HL-60 (cell line): ENCODE data around the gene PRSS50.

ENCODE experiments used
- DNase-seq, 2 experiments: peaks; one replicate each; pipeline ENCODE4 v3.0.0-alpha.2; 2010 to 2020; ENCODE audit warnings: low read depth in 1 of 2, low spot score in 1 of 2
- H3K27ac ChIP-seq: fragments of 250-450 bp; sonication (Bioruptor Pico); replicated peaks from 2 replicates; pipeline ENCODE4 v1.5.1; 2020; ENCODE audit warnings: mild to moderate bottlenecking, moderate library complexity
- H3K27me3 ChIP-seq: fragments of 250-450 bp; sonication (Bioruptor Pico); 2 replicates; pipeline ENCODE4 v1.5.1; 2021; ENCODE audit warnings: mild to moderate bottlenecking, moderate library complexity; ENCODE audit not compliant: insufficient read depth, poor library complexity, severe bottlenecking
- H3K4me3 ChIP-seq: replicated peaks from 2 replicates; pipeline ENCODE4 v1.5.1; 2011; ENCODE audit warnings: mild to moderate bottlenecking, control low read depth, low read length; ENCODE audit not compliant: insufficient read depth
- GABPA ChIP-seq: IDR thresholded peaks from 2 replicates; pipeline ENCODE4 v1.6.1; 2012; ENCODE audit warnings: low read depth
- POLR2AphosphoS5 ChIP-seq: IDR thresholded peaks from 2 replicates; pipeline ENCODE4 v1.6.1; 2012; ENCODE audit warnings: low read depth
- SPI1 ChIP-seq: IDR thresholded peaks from 2 replicates; pipeline ENCODE4 v1.6.1; 2012; ENCODE audit warnings: low read depth, mild to moderate bottlenecking, borderline replicate concordance
- TF ChIP-seq, protein P1 (sequence below): IDR thresholded peaks from one replicate; pipeline ENCODE4 v1.5.1; 2011; ENCODE audit warnings: low read length, control low read depth, inconsistent platforms; ENCODE audit not compliant: insufficient read depth
- TF ChIP-seq, protein P2 (sequence below): IDR thresholded peaks from 2 replicates; pipeline ENCODE4 v1.6.1; 2012; ENCODE audit warnings: low read depth; ENCODE audit not compliant: insufficient replicate concordance

The PRSS50 gene

DNA sequence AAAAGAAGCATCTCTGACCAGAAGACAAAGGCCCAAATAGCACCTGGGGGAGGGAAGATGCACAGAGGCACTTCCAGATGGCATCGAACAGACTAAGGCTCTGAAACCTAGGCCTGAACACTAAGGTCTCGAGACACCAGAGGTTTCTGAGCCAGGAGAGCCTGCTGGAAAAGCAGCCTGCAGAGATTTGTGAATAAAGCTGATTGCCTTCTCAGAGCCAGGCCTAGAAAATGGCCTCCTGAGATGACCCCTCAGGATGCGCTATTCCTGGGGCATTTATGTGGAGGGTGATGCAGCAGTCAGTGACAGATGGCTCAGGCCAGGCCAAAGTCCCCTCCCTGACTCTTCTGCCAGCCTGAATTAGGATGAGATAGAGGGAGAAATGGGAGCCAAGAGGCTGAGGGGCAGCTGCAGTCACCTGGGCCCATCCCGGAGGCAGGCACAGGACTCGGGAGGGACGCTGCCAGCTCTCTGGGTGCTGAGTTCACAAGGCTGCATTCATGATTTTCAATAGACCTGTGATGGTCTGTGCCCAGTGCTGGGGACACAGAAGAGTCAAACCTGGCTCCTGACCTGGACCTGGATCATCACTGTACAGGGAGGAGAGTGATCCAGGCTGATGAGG is 6.9 kb downstream of the PRSS50 start:
- Histone ChIP-seq H3K27me3 (no peaks in the 10 kb centered on the region), H3K4me3 (no peak overlapping the region), H3K27ac (no peak overlapping the region)
- TF ChIP-seq, protein P1, sequence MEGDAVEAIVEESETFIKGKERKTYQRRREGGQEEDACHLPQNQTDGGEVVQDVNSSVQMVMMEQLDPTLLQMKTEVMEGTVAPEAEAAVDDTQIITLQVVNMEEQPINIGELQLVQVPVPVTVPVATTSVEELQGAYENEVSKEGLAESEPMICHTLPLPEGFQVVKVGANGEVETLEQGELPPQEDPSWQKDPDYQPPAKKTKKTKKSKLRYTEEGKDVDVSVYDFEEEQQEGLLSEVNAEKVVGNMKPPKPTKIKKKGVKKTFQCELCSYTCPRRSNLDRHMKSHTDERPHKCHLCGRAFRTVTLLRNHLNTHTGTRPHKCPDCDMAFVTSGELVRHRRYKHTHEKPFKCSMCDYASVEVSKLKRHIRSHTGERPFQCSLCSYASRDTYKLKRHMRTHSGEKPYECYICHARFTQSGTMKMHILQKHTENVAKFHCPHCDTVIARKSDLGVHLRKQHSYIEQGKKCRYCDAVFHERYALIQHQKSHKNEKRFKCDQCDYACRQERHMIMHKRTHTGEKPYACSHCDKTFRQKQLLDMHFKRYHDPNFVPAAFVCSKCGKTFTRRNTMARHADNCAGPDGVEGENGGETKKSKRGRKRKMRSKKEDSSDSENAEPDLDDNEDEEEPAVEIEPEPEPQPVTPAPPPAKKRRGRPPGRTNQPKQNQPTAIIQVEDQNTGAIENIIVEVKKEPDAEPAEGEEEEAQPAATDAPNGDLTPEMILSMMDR, result no peak
- TF ChIP-seq POLR2AphosphoS5 (no peak), SPI1 (no peak), GABPA (no peak)
- TF ChIP-seq, protein P2, sequence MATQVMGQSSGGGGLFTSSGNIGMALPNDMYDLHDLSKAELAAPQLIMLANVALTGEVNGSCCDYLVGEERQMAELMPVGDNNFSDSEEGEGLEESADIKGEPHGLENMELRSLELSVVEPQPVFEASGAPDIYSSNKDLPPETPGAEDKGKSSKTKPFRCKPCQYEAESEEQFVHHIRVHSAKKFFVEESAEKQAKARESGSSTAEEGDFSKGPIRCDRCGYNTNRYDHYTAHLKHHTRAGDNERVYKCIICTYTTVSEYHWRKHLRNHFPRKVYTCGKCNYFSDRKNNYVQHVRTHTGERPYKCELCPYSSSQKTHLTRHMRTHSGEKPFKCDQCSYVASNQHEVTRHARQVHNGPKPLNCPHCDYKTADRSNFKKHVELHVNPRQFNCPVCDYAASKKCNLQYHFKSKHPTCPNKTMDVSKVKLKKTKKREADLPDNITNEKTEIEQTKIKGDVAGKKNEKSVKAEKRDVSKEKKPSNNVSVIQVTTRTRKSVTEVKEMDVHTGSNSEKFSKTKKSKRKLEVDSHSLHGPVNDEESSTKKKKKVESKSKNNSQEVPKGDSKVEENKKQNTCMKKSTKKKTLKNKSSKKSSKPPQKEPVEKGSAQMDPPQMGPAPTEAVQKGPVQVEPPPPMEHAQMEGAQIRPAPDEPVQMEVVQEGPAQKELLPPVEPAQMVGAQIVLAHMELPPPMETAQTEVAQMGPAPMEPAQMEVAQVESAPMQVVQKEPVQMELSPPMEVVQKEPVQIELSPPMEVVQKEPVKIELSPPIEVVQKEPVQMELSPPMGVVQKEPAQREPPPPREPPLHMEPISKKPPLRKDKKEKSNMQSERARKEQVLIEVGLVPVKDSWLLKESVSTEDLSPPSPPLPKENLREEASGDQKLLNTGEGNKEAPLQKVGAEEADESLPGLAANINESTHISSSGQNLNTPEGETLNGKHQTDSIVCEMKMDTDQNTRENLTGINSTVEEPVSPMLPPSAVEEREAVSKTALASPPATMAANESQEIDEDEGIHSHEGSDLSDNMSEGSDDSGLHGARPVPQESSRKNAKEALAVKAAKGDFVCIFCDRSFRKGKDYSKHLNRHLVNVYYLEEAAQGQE, result no peak
- DNase-seq, result no peak

DNA sequence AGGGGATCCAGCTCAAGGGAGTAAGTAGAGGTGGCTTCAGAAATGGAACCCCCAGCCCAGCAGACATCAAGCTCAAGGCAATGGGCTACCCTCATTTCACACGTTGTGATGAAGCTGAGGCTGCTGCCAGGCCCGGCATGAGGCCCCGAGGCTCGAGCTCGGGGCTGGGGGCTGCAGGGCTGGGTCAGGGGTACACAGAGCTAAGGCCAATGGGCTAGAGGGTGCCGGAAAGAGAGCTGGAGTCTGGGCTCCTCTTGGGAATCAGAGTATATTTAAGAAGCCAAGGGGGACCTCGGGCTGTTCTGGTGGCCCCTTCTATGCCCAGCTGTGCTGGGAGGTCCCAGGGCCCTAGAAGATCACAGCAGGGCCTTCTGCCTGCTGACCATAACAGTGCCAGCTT is 7.4 kb downstream of the PRSS50 start:
- no peak for TF ChIP-seq GABPA
- Histone ChIP-seq H3K4me3 (no peak overlapping the region), H3K27ac (no peak overlapping the region), H3K27me3 (no peaks in the 10 kb centered on the region)
- no peak for DNase-seq

DNA sequence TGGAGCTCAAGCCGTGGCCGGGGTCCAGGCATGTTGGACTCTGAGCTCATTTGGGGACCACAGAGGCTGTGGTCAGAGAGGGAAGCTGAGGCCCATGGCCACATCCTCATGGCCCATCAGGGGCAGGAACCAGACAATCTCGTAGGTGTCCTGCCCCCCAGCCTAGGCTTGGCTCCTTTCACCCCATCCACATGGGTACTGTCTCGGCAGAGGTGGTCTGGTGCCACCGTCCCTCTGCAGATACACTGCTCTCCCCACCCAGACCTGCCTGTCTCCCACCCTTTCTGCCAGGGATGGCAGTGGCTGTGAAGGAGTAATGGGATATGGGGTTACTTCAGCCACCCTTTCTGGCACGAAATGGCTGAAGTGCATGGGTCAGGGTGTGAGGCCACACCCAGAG is 7.9 kb downstream of the PRSS50 start:
- DNase-seq, result no peak
- no peaks in the 10 kb centered on the region for H3K27me3 ChIP-seq
- H3K27ac ChIP-seq, result no peak overlapping the region
- TF ChIP-seq, protein P2, result no peak
- TF ChIP-seq, protein P1, result no peak
- TF ChIP-seq SPI1 (no peak), POLR2AphosphoS5 (no peak), GABPA (no peak)
- no peak overlapping the region for H3K4me3 ChIP-seq

DNA sequence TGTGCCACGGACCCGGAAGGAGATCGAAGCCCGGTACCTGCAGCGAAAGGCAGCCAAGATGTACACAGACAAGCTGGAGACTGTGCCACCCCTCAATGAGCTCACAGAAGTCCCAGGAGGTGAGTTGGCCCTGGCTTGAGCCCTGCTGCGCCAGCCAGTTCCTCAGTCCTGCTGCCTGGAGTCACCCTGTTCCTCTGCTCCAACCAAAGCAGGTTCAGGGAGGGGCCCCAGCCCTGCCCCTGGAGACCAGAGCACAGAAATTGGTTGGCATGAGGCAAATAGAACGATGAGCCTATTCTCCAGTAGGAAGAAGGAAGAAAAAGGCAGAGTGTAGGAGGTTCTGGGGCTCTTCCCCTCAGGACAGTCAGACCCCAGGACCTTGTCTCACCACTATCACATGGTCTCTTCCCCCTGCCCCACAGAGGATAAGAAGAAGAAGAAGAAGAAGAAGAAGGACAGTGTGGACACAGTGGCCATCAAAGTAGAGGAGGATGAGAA is 8.5 kb downstream of the PRSS50 start:
- no peak for DNase-seq
- no peak overlapping the region for H3K27ac ChIP-seq
- no peak overlapping the region for H3K4me3 ChIP-seq
- H3K27me3 ChIP-seq, result no peaks in the 10 kb centered on the region
- TF ChIP-seq, protein P1, result no peak
- TF ChIP-seq SPI1 (no peak), POLR2AphosphoS5 (no peak), GABPA (no peak)
- TF ChIP-seq, protein P2, result no peak
